ENCODE measurements around the gene GPX2. TPM values are rescaled to one million over a fixed set of nuclear protein-coding genes. Genes with fewer than 3 reads are reported as not detected.

Gene GPX2
- total RNA-seq, 1 experiment from 2014 or later: not detected

DNA sequence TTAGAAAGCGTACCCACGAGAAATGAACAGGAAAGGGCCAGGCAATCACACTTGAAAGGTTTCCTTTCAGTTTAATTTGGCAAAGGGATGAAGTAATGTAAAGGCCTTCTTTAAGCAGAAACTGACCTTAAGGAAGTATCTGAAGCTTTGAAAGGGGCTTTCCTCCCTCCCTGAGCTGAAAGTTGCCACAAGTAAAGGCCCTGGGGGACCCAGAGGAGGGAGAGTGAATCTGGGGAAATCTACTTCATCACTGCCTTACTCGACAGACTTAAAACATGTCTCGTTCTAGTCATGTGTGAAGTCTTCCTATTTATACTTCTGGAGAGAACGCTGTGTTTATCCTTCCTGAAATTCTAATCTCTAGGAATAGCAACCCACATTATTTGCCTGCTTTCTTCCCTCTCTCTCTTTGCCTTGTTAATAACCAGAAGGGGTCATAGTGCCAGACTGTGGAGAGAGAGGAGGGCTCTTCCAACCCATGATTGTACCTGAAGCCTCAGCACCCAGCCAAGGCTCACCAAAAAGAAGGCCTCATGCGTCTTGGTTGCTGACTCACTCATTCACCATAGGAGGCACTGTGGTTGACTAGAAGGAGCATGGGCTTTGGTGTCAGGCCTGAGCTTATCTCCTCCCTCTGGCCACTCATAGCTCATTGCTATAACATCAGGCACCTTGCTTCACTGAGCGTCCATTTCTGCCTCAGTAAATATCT, 10.2 kb upstream of the GPX2 start:
- Histone ChIP-seq H3K4me3 (no peak overlapping the region), H3K4me1 (no peaks in the 10 kb centered on the region), H3K27ac (no peak overlapping the region), H3K27me3 (no peaks in the 10 kb centered on the region), H3K36me3 (peaks cover 2% of the 10 kb centered on the region; the same call in 1 of the 2 replicates), H3K9me3 (replicated peaks) (no peaks in the 10 kb centered on the region)
- DNase-seq: no peak

DNA sequence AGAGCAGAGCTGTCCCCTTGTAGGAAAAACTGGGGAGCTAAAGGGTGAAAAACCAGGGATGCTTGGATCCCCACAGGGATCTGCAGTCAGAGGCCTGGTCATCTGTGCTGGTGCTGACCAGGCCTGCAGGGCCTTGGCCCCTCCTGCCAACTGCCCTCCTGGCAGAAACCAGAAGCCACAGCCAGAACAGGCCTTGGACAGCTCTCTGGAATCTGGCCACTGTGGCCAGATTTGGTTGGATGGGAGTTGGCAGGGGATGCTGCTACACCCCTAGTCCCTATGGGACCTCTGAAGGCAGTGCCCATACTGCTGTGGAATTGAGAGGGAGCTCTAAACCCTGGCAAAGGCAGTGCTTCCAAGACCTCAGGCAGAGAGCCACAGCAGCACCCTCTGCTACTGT, 9.2 kb upstream of the GPX2 start:
- Histone ChIP-seq H3K27me3 (no peaks in the 10 kb centered on the region), H3K36me3 (peaks cover 2% of the 10 kb centered on the region; the same call in 1 of the 2 replicates), H3K4me3 (no peak overlapping the region), H3K9me3 (replicated peaks) (no peaks in the 10 kb centered on the region), H3K27ac (no peak overlapping the region), H3K4me1 (no peaks in the 10 kb centered on the region)
- DNase-seq: no peak

GRCh38 chr14:64951291-64951690, 8.7 kb upstream of the GPX2 start:
- Histone ChIP-seq H3K9me3 (replicated peaks) (no peaks in the 10 kb centered on the region), H3K4me3 (no peak overlapping the region), H3K36me3 (peaks cover 2% of the 10 kb centered on the region; the same call in 1 of the 2 replicates), H3K4me1 (no peaks in the 10 kb centered on the region), H3K27me3 (no peaks in the 10 kb centered on the region), H3K27ac (no peak overlapping the region)
- no peak for DNase-seq

GRCh38 chr14:64950889-64951288, 8.3 kb upstream of the GPX2 start:
- no peak for DNase-seq
- Histone ChIP-seq H3K4me3 (no peak overlapping the region), H3K27me3 (no peaks in the 10 kb centered on the region), H3K9me3 (replicated peaks) (no peaks in the 10 kb centered on the region), H3K4me1 (no peaks in the 10 kb centered on the region), H3K27ac (no peak overlapping the region), H3K36me3 (peaks cover 2% of the 10 kb centered on the region; the same call in 1 of the 2 replicates)

DNA sequence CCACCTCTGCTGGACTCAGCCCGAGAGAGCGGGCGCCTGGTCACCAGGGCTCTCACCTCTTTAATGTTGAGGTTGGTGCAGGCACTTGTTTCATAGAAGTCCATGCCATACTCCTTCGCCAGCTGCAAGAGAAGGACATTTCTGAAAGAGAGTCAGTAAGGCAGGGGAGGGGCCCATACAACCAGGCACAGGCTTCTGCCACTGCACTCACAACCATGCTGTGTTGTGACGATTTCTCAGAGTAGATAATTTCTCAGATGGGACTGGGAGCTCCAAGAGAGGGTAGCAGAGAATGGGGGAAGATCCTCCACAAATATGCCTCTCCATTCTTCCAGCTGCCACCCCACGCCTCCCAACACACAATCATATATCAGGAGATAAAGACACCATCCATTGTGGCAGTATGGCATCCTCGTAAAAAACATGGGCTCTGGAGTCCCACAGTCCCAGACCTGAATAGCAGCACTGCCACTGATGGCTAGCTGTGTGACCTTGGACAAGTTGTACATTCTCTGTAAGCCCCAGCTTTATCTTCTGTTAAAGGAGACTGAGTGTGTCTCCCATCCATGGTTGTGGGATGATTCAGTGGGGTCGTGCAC, 6.2 kb upstream of the GPX2 start:
- Histone ChIP-seq H3K9me3 (replicated peaks) (no peaks in the 10 kb centered on the region), H3K27ac (no peak overlapping the region), H3K36me3 (peaks cover 2% of the 10 kb centered on the region; the same call in 1 of the 2 replicates), H3K27me3 (no peaks in the 10 kb centered on the region), H3K4me1 (no peaks in the 10 kb centered on the region), H3K4me3 (no peak overlapping the region)
- DNase-seq: no peak

DNA sequence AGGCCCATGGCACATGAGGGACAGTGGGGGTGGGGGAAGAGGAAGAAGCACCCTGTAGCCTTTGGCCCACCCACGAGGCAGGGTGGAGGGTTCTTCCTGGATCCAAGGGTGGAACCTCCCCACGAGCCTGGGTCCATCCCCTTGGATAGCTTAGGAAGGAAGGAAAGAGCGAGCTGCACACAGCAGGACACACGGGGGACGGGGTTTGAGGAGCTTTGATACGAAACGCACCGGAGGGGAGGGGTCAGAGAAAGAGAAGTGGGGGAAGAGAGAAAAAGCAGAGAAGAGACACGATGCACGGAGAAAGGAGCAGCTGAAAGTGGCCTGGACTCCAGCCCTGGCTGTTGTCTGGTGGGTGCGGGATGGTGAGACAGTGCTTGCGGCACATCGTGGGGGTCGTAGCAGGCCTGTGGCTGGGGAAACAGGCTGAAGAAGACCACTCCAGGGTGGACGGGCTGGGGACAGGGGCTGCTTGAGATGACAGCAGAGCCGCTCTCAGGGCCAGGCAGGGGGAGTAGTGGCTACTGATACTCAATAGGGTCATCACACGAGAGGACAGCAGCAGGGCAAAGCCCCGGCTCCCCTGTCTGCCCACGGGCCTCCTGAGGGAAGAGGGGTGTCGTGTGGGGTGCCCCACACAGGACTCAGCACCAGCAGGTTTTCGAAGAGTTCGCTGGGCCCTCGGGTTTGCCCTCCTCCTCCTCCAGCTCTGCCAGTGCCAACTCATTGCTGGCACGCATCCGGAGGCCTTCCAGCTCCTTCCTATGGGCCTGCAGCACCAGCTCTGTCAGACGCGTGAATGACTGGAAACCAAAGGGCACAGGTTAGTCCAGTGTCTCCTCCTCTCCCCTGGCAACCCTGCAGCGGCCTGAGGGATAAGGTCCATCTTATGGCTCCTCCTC, 5.4 kb upstream of the GPX2 start:
- no peak for DNase-seq
- Histone ChIP-seq H3K36me3 (peaks cover 2% of the 10 kb centered on the region; the same call in 1 of the 2 replicates), H3K9me3 (replicated peaks) (no peaks in the 10 kb centered on the region), H3K4me1 (no peaks in the 10 kb centered on the region), H3K4me3 (no peak overlapping the region), H3K27ac (no peak overlapping the region), H3K27me3 (no peaks in the 10 kb centered on the region)

- Histone ChIP-seq H3K27ac (no peak overlapping the region), H3K4me1 (no peaks in the 10 kb centered on the region), H3K36me3 (peaks cover 2% of the 10 kb centered on the region; the same call in 1 of the 2 replicates), H3K27me3 (no peaks in the 10 kb centered on the region), H3K4me3 (no peak overlapping the region), H3K9me3 (replicated peaks) (no peaks in the 10 kb centered on the region)
- no peak for DNase-seq
These were observed 3.9 kb upstream of the GPX2 start for GRCh38 chr14:64946310-64947045.

DNA sequence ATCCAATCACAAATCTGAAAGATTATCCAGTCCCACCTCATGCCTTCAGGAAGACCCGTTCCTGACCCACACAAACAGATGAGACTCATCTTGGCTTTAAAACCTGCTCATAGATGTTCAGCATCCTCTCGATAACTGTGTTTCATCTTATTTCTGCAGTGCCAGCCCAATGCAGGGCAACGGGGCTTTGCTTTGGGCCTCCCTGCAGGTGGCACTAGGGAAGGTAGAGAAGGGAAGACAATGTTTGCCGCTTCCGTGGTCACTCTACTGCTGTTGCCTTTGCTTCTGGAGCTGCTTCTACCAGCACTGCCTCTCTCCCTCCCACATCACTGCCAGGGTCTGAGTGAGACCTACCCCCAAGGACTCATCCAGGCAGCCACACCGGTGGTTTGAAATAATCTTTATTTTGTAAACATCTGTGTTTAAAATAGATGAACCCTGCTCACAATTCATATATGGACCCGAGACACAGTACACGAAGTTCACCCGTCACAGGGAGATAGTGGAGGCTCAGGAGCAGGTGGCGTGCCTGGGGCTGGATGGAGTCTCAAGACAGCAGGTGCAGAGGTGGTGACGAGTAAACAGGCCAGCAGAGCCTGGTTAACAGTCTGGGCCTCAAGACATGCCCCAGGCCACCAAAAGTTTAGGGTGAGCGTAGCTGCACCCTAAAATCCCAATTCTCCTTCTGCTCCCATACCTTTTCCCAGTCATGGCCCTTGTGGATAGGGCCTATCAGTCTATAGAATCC, 3.1 kb upstream of the GPX2 start:
- Histone ChIP-seq H3K4me1 (no peaks in the 10 kb centered on the region), H3K4me3 (no peak overlapping the region), H3K9me3 (replicated peaks) (no peaks in the 10 kb centered on the region), H3K27me3 (no peaks in the 10 kb centered on the region), H3K36me3 (no peaks in the 10 kb centered on the region), H3K27ac (no peak overlapping the region)
- no peak for DNase-seq

GRCh38 chr14:64944861-64945260, 2.3 kb upstream of the GPX2 start:
- DNase-seq: no peak
- Histone ChIP-seq H3K9me3 (replicated peaks) (no peaks in the 10 kb centered on the region), H3K36me3 (no peaks in the 10 kb centered on the region), H3K4me3 (no peak overlapping the region), H3K27me3 (no peaks in the 10 kb centered on the region), H3K4me1 (no peaks in the 10 kb centered on the region), H3K27ac (no peak overlapping the region)

DNA sequence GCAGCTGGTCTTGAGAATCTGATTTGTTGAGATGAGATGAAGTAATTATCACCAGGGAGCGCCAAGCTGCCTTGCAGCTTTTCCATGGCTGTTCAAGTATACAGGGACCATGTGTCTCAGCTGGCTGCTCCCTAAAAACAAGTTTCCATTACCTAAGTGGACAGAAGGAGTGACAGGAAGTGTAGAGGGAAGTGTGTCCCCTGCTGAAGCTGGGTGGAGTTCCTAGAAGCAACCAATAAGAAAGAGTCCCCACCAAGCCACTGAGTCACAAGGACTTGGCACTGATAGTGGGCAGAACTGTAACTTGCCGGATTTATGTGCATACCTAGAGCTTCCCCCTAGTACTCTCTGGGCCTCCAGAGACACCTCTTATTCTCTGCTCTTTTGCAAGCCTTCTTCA, 1.5 kb upstream of the GPX2 start:
- Histone ChIP-seq H3K27me3 (no peaks in the 10 kb centered on the region), H3K27ac (no peak overlapping the region), H3K9me3 (replicated peaks) (no peaks in the 10 kb centered on the region), H3K36me3 (no peaks in the 10 kb centered on the region), H3K4me1 (no peaks in the 10 kb centered on the region), H3K4me3 (no peak overlapping the region)
- no peak for DNase-seq

GRCh38 chr14:64943556-64943955, 1.0 kb upstream of the GPX2 start:
- Histone ChIP-seq H3K27ac (no peak overlapping the region), H3K36me3 (no peaks in the 10 kb centered on the region), H3K27me3 (no peaks in the 10 kb centered on the region), H3K4me3 (no peak overlapping the region), H3K4me1 (no peaks in the 10 kb centered on the region), H3K9me3 (replicated peaks) (no peaks in the 10 kb centered on the region)
- no peak for DNase-seq

- H3K9me3 ChIP-seq (replicated peaks): no peaks in the 10 kb centered on the region
- no peak overlapping the region for H3K4me3 ChIP-seq
- DNase-seq: no peak
- H3K27ac ChIP-seq: no peak overlapping the region
- H3K27me3 ChIP-seq: no peaks in the 10 kb centered on the region
- no peaks in the 10 kb centered on the region for H3K36me3 ChIP-seq
- H3K4me1 ChIP-seq: no peaks in the 10 kb centered on the region
These were observed 2.1 kb downstream of the GPX2 start for GRCh38 chr14:64940336-64940910.

DNA sequence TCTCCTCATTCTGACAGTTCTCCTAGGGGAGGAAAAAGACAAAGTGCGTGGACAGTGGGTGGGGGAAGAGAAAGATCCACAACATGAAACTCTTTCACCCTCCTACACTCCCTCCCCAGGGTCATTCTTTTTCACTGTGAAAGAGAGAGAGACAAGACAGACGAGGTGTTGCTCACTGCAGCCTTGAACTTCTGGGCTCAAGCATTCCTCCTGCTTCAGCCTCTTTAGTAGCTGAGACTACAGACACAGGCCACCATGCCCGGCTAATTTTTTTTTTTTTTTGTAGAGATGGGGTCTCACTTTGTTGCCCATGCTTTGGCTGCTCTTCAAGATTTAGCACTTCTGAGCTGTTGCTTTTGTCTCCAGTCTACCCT, 2.7 kb downstream of the GPX2 start:
- no peak overlapping the region for H3K27ac ChIP-seq
- no peaks in the 10 kb centered on the region for H3K9me3 ChIP-seq (replicated peaks)
- H3K27me3 ChIP-seq: no peaks in the 10 kb centered on the region
- no peak for DNase-seq
- H3K4me3 ChIP-seq: no peak overlapping the region
- H3K36me3 ChIP-seq: no peaks in the 10 kb centered on the region
- peaks cover 1% of the 10 kb centered on the region for H3K4me1 ChIP-seq

Measured in SJCRH30 (cell line).